HG03457 (cell line): ENCODE measurements around the gene MOB3B.
"Not testable (repeated sequence)": the region's sequence is repeated elsewhere in the genome, so short reads cannot be mapped to it uniquely, and the experiment has no call there.

Experiments
- ATAC-seq: cut with Tn5 transposase; IDR thresholded peaks from one replicate; pipeline ENCODE4 v1.9.1; 2021; ENCODE audit warnings: moderate number of reproducible peaks; ENCODE audit not compliant: unreplicated experiment

The MOB3B gene

DNA sequence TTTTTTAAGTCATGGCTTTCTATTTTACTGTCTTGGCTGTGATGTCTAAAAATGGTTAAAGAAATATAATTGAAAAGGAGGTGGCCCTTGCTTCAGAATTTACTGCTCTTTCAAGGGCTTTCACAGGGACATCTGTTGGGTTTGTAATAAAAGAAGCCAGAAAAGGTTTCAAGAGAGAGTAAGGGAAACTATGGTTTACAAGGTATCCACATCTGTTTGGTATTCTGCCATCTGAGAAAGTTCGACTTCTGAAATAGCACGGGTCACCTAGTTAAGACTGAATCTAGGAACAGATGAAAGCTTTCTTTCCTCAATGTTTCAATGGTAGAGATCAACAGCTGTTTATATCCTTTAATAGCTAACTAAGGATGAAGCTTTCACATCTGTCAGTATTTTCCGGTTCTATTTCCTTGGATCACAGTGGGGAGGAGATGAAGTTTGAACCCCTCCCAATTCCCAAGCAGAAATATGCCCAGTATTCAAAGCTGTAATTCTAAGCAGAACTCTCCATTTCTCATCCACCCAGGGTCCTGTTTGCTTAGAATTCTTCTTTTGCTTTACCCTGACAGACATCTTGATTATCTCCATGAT is 78.3 kb downstream of the MOB3B start:
- no peak for ATAC-seq

DNA sequence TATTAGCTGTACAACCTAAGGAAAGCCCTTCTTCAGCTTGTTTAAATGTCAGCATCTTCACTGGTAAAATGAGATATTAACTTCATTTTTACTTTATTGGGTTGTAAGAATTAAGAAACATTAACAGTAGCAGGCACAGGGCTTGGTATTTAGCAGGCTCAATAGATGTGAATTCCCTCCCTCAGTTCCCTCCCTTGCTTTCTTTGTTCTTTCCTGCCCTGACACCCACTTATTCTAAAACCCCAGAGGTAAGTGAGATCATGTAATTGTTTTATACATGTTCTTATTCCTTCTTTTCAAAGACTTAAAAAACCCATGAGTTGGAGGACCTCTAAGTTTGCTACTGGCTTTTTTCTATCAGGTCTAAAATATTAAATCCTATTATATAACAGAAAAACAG is 78.9 kb downstream of the MOB3B start:
- ATAC-seq, result no peak

- not testable (repeated sequence) for ATAC-seq
These were observed 81.3 kb downstream of the MOB3B start for GRCh38 chr9:27448356-27448755.

- ATAC-seq, result no peak
These were observed 82.5 kb downstream of the MOB3B start for GRCh38 chr9:27447031-27447683.

DNA sequence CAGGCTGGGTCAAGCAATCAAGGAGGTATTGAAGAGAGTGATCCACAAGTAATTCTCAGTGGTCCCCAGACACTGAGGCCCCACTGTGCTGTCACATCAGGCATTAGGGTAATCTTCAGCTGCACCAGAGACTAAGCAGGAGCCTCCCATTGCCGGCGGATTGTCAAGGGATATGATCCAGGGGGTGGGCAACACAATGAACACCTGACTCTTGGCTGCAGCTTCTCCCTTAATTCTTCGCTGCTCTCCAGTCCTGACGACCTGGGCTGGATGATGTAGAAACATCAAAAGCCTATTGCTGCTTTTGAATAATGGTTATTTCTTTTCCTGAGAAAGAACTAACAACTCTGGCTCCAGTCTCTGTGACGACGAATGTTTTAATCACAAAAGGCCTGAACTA is 83.9 kb downstream of the MOB3B start:
- ATAC-seq, result no peak

- ATAC-seq, result no peak
These were observed 84.5 kb downstream of the MOB3B start for GRCh38 chr9:27445057-27445595.

- ATAC-seq, result no peak
These were observed 87.2 kb downstream of the MOB3B start for GRCh38 chr9:27442464-27442863.

DNA sequence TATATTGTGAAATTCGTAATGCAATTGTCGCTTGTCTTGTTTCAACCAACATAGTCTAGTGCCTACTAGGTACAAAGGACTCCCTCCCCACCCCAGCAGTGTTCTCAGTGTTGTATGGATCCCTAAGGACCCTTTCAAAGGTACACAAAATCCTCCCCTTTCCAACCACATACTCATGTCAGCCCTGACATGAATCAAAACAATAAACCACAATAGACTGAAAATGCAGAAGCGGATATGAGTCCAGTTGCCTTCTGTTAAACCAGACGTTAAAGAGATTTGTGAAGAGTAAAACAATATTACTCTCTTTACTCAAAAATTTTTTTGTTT is 87.9 kb downstream of the MOB3B start:
- peak; percentile 97 for ATAC-seq

- no peak for ATAC-seq
These were observed 88.5 kb downstream of the MOB3B start for GRCh38 chr9:27440888-27441740.

- no peak for ATAC-seq
These were observed 91.1 kb downstream of the MOB3B start for GRCh38 chr9:27438522-27438921.

DNA sequence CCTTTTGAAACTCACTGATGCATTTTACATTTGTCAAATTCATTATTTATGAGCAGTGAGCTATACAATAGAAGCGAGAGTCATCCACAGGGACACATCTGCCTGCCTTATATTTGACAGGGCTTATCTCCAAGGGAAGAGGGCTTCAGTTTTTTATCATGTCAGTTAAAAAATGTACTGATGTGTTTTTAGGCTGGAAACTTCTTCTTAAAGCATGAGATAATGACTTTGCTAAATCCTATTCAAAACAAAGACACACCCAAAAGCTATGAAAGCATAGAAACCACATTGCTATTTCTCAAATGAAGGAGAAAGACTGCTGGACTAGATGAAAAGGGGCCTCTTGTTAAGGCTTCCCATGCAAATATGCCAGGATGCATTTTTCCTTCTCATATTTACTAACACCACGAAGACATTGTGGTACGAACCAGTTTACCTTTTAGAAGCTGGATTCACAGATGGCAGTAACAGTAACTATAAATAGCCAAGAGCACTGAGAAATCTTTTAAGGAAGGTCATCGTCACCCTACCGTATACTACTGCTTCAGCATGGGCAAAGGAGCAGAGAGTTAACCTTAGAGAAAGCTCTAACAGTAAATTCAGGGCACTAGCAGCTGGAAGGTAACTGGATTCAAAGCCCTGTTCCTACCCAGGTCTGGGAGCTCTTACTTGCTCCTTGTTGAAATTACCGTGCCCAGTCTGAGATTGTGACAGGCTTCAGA is 91.8 kb downstream of the MOB3B start:
- ATAC-seq, result no peak

DNA sequence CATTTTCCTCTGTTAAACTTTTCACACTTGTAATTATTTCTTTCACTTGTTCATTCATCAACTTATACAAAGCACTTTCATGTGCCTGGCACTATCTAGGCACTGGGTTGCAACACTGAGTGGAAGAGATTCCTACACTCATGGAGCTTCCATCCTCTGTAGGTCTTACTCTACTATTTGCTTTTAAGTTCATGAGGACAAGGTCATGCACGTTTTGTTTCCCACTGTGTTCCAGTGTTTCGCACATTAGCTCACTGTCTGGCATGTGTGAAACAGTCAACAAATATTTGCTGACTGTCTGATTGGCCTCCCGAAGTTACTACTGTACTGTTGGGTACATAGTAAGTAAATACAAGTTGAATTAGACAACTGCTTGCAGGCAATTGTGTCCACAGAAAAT is 93.4 kb downstream of the MOB3B start:
- ATAC-seq, result no peak

GRCh38 chr9:27433631-27434325 is 95.8 kb downstream of the MOB3B start:
- no peak for ATAC-seq

DNA sequence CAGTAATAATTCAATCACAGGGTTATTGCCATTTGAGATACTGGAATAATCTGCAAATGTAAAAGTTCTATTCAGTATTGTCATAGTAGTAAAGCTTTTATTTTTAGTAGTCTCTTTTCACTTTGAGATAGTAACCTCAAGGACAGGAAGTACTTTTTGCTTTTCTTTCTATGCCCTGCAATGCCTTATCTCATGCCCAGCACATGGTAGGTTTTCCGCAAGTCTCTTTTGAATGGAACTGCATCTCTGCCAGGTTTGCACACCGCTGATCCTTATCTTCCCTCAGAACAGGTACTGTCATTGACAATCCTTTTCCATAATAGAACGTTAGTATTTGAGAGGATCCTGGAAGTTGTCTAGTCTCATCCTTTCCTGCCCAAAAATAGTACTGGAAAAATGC is 97.3 kb downstream of the MOB3B start:
- ATAC-seq, result no peak

- ATAC-seq, result no peak
These were observed 98.0 kb downstream of the MOB3B start for GRCh38 chr9:27431543-27432147.

DNA sequence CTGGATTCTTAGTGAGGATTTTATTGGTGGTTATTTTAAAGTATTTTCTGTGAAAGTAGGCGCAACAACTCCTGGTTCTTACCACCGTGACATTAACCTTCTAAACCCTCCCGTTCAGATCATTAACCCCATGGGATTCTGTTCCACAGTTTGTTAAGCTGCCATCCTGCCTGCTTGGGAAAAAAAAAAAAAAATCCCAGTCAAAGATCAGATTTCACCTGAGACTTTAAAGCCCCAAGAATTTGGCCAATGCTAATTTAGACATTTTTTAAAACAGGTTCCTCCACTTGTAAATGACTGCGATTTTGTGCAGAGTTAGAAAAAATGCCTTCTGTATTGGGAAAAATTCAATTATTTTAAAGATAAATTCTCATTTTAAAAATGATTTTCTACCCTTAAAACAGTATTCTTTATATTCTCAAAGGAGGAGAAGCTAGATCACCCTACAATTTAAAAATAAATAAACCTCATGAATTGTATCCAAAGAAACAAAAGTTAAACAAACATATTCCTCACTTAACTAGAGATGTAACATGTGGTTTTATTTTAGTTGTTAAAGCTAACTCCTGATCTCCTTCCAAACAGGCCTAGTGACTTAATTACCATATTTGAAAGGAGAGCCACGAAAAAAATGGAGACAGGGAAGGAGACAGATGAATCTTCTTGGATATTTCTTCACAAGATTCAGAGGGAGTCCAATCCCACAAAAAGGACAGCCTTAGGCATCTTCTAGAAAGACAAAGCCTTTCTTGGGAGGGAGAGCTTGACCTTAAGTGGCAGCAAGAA is 98.7 kb downstream of the MOB3B start:
- no peak for ATAC-seq

DNA sequence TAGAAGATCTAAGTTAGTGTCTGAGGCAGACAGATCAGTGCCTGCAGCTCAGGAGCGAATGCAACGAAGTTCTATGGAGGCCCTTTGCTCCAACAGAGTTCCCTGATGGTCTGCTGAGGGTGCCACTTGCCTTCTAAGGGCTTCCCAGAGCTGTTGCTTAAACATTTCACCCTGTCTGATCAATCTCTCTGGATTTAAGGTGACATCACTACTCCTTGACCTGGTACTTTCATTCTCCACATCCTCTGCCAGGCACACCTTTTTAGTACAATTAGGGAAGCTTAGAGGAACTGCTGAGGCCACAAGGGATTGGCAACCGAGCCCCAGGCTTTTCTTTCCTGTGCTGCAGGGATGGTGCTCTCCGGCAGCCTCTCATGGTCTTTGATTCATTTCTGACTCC is 99.7 kb downstream of the MOB3B start:
- ATAC-seq, result no peak

GRCh38 chr9:27429436-27429835 is 100.2 kb downstream of the MOB3B start:
- ATAC-seq, result no peak

DNA sequence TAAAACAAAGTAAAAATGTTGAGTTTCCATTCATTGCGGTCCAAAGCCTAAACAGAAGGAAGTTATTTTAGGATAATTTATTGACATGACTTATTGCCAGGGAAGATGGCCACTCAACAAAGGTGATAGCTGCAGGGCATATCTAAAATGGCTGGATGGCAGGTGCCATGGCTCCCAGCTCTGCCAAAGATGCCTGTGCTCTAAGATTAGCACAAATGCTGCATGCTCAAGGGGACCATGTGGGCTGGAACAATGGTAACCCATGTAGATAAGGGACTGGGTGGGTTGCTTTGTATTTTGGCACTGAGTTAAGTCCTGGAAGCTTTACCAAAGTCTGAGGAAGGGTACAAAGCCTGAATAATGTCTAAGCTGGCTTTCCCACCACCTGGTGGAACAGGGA is 101.1 kb downstream of the MOB3B start:
- ATAC-seq, result no peak

DNA sequence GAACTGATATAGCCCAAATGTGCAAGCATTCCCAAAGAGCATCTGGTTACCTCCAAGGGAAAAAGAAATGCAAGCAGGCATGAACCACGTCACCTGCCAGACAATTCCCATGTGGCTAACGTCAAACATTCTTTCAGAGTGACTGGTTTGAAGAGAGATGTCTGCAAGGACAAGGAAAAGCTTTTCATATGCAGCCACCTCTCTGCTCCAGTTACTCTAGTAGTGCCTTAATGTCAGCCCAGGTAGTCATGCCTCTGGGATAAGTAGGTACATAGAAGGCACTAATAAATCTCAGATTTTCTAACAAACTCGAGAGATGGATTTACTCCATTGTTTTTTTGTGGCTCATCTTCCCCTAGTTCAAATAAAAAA is 102.4 kb downstream of the MOB3B start:
- no peak for ATAC-seq
